Thyroid gland (tissue), 4 donors: ENCODE results near the gene CSN1S1.

Experiments
- POLR2A ChIP-seq, 2 donors: fragments of 450-650 bp; IDR thresholded peaks; one replicate each; pipeline ENCODE4 v1.6.1; 2017; ENCODE audit warnings: antibody characterized with exemption in 2 of 2, mild to moderate bottlenecking in 2 of 2, moderate library complexity in 1 of 2
- TF ChIP-seq, protein P1 (sequence below), 6 experiments: fragments of 200-600 bp in 3 of 6; fragments of 450-650 bp in 3 of 6; sonication (generic) in 3 of 6; IDR thresholded peaks; one replicate each; pipeline ENCODE4 v1.5.1; 2016 to 2019; ENCODE audit warnings: antibody characterized with exemption in 6 of 6, mild to moderate bottlenecking in 2 of 6, inconsistent platforms in 1 of 6, moderate library complexity in 1 of 6

DNA sequence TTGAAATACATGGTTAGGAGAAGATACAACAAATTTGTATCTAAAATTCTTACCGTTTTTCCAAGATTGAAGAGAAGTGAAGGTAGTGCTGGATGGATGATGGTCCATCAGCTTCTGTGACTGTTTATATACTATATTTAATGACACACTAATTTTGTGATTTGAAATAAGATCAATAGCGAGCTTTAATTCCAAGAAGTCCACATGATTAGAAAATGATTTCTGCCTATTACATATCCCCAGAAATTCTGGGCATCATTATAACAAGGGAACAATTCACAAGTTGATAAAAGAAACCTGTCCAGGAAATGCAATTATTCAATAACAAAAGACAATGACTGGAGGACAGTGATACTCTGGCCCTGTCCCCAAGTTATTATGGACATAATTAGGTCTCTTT, 34.8 kb downstream of the CSN1S1 start, which contains the start of gene CSN2:
- no peak for TF ChIP-seq POLR2A (IDR thresholded peaks at IDR 0.05)
- TF ChIP-seq, protein P1, sequence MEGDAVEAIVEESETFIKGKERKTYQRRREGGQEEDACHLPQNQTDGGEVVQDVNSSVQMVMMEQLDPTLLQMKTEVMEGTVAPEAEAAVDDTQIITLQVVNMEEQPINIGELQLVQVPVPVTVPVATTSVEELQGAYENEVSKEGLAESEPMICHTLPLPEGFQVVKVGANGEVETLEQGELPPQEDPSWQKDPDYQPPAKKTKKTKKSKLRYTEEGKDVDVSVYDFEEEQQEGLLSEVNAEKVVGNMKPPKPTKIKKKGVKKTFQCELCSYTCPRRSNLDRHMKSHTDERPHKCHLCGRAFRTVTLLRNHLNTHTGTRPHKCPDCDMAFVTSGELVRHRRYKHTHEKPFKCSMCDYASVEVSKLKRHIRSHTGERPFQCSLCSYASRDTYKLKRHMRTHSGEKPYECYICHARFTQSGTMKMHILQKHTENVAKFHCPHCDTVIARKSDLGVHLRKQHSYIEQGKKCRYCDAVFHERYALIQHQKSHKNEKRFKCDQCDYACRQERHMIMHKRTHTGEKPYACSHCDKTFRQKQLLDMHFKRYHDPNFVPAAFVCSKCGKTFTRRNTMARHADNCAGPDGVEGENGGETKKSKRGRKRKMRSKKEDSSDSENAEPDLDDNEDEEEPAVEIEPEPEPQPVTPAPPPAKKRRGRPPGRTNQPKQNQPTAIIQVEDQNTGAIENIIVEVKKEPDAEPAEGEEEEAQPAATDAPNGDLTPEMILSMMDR (IDR thresholded peaks at IDR 0.05), result no peak
